Measurements from ENCODE around the gene FAM3D. TPM values are rescaled to one million over a fixed set of nuclear protein-coding genes. Genes with fewer than 3 reads are reported as not detected.

Gene FAM3D
- total and polyA plus RNA-seq, 4 donors, result 0.09 TPM; not detected in 3

GRCh38 chr3:58627941-58628340, 38.6 kb downstream of the FAM3D start:
- Histone ChIP-seq H3K4me3 (ENCODE audit: low read depth in 1 of 3, low read length in 3 of 3) (no peak overlapping the region), H3K27me3 (ENCODE audit: control insufficient read depth in 4 of 4, insufficient read depth in 4 of 4, low read length in 3 of 4) (no peaks in the 10 kb centered on the region), H3K4me1 (ENCODE audit: control insufficient read depth in 4 of 4, insufficient read depth in 4 of 4, low read length in 3 of 4) (peaks cover 18 to 37% (median 33%) of the 10 kb centered on the region in 4 donors), H3K9me3 (ENCODE audit: control insufficient read depth in 4 of 4, low read length in 3 of 4) (no peaks in the 10 kb centered on the region), H3K9ac (ENCODE audit: low read depth in 1 of 2, low read length in 2 of 2) (no peak overlapping the region), H3K36me3 (ENCODE audit: control insufficient read depth in 4 of 4, insufficient read depth in 3 of 4, low read depth in 1 of 4, low read length in 3 of 4) (no peaks in the 10 kb centered on the region), H3K27ac (ENCODE audit: low read depth in 1 of 2, low read length in 2 of 2) (peak overlapping the region in 1 of 2 donors; percentile 82)
- no peak for TF ChIP-seq FOXA2 (IDR thresholded peaks at IDR 0.05)
- no peak for TF ChIP-seq REST (IDR thresholded peaks at IDR 0.05)
- no peak for TF ChIP-seq YY1 (IDR thresholded peaks at IDR 0.05)
- no peak for TF ChIP-seq HNF4G (IDR thresholded peaks at IDR 0.05)
- no peak for TF ChIP-seq GABPA (IDR thresholded peaks at IDR 0.05 in 1 of 2, conservative IDR thresholded peaks at IDR 0.05 in 1 of 2)
- TF ChIP-seq RAD21 (IDR thresholded peaks at IDR 0.05), result no peak
- no peak for TF ChIP-seq FOXA1 (IDR thresholded peaks at IDR 0.05)
- TF ChIP-seq NR2F2 (IDR thresholded peaks at IDR 0.05), result no peak
- TF ChIP-seq ATF3 (IDR thresholded peaks at IDR 0.05), result no peak
- TF ChIP-seq JUND (IDR thresholded peaks at IDR 0.05), result no peak
- no peak for TF ChIP-seq SP1 (IDR thresholded peaks at IDR 0.05)
- TF ChIP-seq RXRA (IDR thresholded peaks at IDR 0.05), result no peak
- TF ChIP-seq EGR1 (IDR thresholded peaks at IDR 0.05; ENCODE audit: low read depth in 2 of 2), result no peak
- TF ChIP-seq MAX (IDR thresholded peaks at IDR 0.05), result no peak
- no peak for TF ChIP-seq CTCF (IDR thresholded peaks at IDR 0.05; ENCODE audit: low read depth, low read length, missing input control)
- no peak for TF ChIP-seq HNF4A (conservative IDR thresholded peaks at IDR 0.05)
- no peak for TF ChIP-seq TAF1 (conservative IDR thresholded peaks at IDR 0.05)
- no peak for TF ChIP-seq ZBTB33 (IDR thresholded peaks at IDR 0.05)
- 64% methylated on average over 6 of the region's 6 CpGs for WGBS
- no peak for DNase-seq (ENCODE audit: low spot score)
